GM23248 (cell line): ENCODE measurements around the gene C17orf50. TPM values are rescaled to one million over a fixed set of nuclear protein-coding genes. Genes with fewer than 3 reads are reported as not detected.

Source experiments
- DNase-seq: peaks from one replicate; pipeline ENCODE4 v3.0.0-alpha.2; 2015
- H2AFZ ChIP-seq: fragments of 200-600 bp; sonication (generic); 2 replicates; pipeline ENCODE4 v1.6.1; 2016; ENCODE audit warnings: antibody characterized with exemption
- H3F3A ChIP-seq: fragments of 200-600 bp; sonication (generic); 2 replicates; pipeline ENCODE4 v1.6.1; 2016; ENCODE audit warnings: mild to moderate bottlenecking, antibody characterized with exemption, mixed run types; ENCODE audit not compliant: insufficient read depth
- H3K27ac ChIP-seq: fragments of 200-600 bp; sonication (generic); 2 replicates; pipeline ENCODE4 v1.5.1; 2016; ENCODE audit warnings: mild to moderate bottlenecking
- H3K27me3 ChIP-seq: fragments of 200-600 bp; sonication (generic); replicated peaks from 2 replicates; pipeline ENCODE4 v1.6.1; 2016; ENCODE audit warnings: mild to moderate bottlenecking; ENCODE audit not compliant: insufficient read depth
- H3K36me3 ChIP-seq: fragments of 200-600 bp; sonication (generic); 2 replicates; pipeline ENCODE4 v1.6.1; 2016; ENCODE audit warnings: low read depth, mild to moderate bottlenecking
- H3K4me1 ChIP-seq: fragments of 200-600 bp; sonication (generic); 2 replicates; pipeline ENCODE4 v1.6.1; 2016; ENCODE audit warnings: mild to moderate bottlenecking; ENCODE audit not compliant: insufficient read depth
- H3K4me2 ChIP-seq: fragments of 200-600 bp; sonication (generic); one replicate; pipeline ENCODE4 v1.6.1; 2016; ENCODE audit warnings: mild to moderate bottlenecking; ENCODE audit not compliant: unreplicated experiment
- H3K4me3 ChIP-seq: fragments of 200-600 bp; sonication (generic); 2 replicates; pipeline ENCODE4 v1.5.1; 2016; ENCODE audit warnings: mild to moderate bottlenecking
- H3K79me2 ChIP-seq: fragments of 200-600 bp; sonication (generic); 2 replicates; pipeline ENCODE4 v1.6.1; 2016; ENCODE audit warnings: mild to moderate bottlenecking; ENCODE audit not compliant: insufficient read depth
- H3K9ac ChIP-seq: fragments of 200-600 bp; sonication (generic); 2 replicates; pipeline ENCODE4 v1.6.1; 2016; ENCODE audit warnings: mild to moderate bottlenecking
- H3K9me2 ChIP-seq: fragments of 200-600 bp; sonication (generic); 2 replicates; pipeline ENCODE4 v1.6.1; 2016; ENCODE audit warnings: mixed run types, mild to moderate bottlenecking, moderate library complexity; ENCODE audit not compliant: insufficient read depth
- H3K9me3 ChIP-seq: fragments of 200-600 bp; sonication (generic); one replicate; pipeline ENCODE4 v1.6.1; 2017; ENCODE audit warnings: low read depth
- H4K20me1 ChIP-seq: fragments of 200-600 bp; sonication (generic); 2 replicates; pipeline ENCODE4 v1.6.0; 2016; ENCODE audit not compliant: insufficient read depth
- EZH2 ChIP-seq: fragments of 200-600 bp; sonication (generic); IDR thresholded peaks from 2 replicates; pipeline ENCODE4 v1.6.1; 2018; ENCODE audit warnings: antibody characterized with exemption, mild to moderate bottlenecking; ENCODE audit not compliant: insufficient read depth, poor library complexity, severe bottlenecking
- EZH2phosphoT487 ChIP-seq: fragments of 200-600 bp; sonication (generic); IDR thresholded peaks from 2 replicates; pipeline ENCODE4 v1.6.1; 2018; ENCODE audit warnings: antibody characterized with exemption, moderate library complexity, mild to moderate bottlenecking, low read depth; ENCODE audit not compliant: insufficient read depth
- WGBS, 2 experiments: methylation state at CpG; one replicate each; pipeline ENCODE4 v1.1.6; 2015 to 2017; ENCODE audit warnings: low lambda C conversion rate in 2 of 2, low coverage in 1 of 2; ENCODE audit errors: missing lambda C conversion rate in 2 of 2; 5-methylcytosine and 5-hydroxymethylcytosine counted together
- in situ Hi-C: fragments of 300-500 bp; cut with MboI; formaldehyde crosslinking; loops from 2 replicates; pipeline ENCODE4 v1.15.0; 2020
- polyA plus RNA-seq: library from polyadenylated mRNA; unstranded; fragments of >200 nt; fragmentation: Nextera tagmentation; extraction: Ambion mirVana; gene quantifications from 2 replicates; pipeline ENCODE4 v1.2.1, GENCODE V29; 2016
- total RNA-seq: library from RNA; depleted of rRNA; stranded (reverse); fragments of >200 nt; shearing (Covaris generic); gene quantifications from 2 replicates; pipeline ENCODE4 v1.2.3, GENCODE V29; 2014

Gene C17orf50
- total and polyA plus RNA-seq, 2 experiments from 2014 or later: not detected

GRCh38 chr17:35727635-35728034 is 33.1 kb upstream of the C17orf50 start:
- TF ChIP-seq EZH2: no peak
- no peak for TF ChIP-seq EZH2phosphoT487
- Histone ChIP-seq H3K9ac (no peak overlapping the region), H3F3A (peaks cover 11% of the 10 kb centered on the region; the same call in 1 of the 2 replicates), H3K27me3 (no peaks in the 10 kb centered on the region), H3K27ac (no peak overlapping the region), H2AFZ (no peak overlapping the region), H3K4me2 (no peak overlapping the region), H3K9me2 (no peaks in the 10 kb centered on the region), H3K36me3 (peaks cover 23% of the 10 kb centered on the region), H3K4me3 (no peak overlapping the region), H3K9me3 (no peaks in the 10 kb centered on the region), H4K20me1 (no peaks in the 10 kb centered on the region), H3K4me1 (peaks cover 22% of the 10 kb centered on the region), H3K79me2 (no peaks in the 10 kb centered on the region)
- in situ Hi-C loops: no loop called here
- 88 to 89% methylated on average over 5 of the region's 5 CpGs for WGBS, 2 experiments
- no peak for DNase-seq

GRCh38 chr17:35728551-35728950 is 32.1 kb upstream of the C17orf50 start:
- no peak for DNase-seq
- Histone ChIP-seq H3K4me1 (peaks cover 22% of the 10 kb centered on the region), H3F3A (peaks cover 11% of the 10 kb centered on the region; the same call in 1 of the 2 replicates), H3K4me2 (no peak overlapping the region), H2AFZ (no peak overlapping the region), H4K20me1 (no peaks in the 10 kb centered on the region), H3K4me3 (no peak overlapping the region), H3K9me2 (no peaks in the 10 kb centered on the region), H3K79me2 (no peaks in the 10 kb centered on the region), H3K9ac (no peak overlapping the region), H3K36me3 (peaks cover 17% of the 10 kb centered on the region; the same call in 1 of the 2 replicates), H3K27me3 (no peaks in the 10 kb centered on the region), H3K27ac (no peak overlapping the region), H3K9me3 (no peaks in the 10 kb centered on the region)
- 69 to 70% methylated on average over 3 of the region's 3 CpGs for WGBS, 2 experiments
- in situ Hi-C loops: no loop called here
- no peak for TF ChIP-seq EZH2phosphoT487
- no peak for TF ChIP-seq EZH2

GRCh38 chr17:35729405-35729833 is 31.3 kb upstream of the C17orf50 start:
- H3K79me2 ChIP-seq: no peaks in the 10 kb centered on the region
- 72 to 76% methylated on average over 4 of the region's 4 CpGs for WGBS, 2 experiments
- no peaks in the 10 kb centered on the region for H4K20me1 ChIP-seq
- no peak for DNase-seq
- H2AFZ ChIP-seq: no peak overlapping the region
- H3K4me2 ChIP-seq: no peak overlapping the region
- no peaks in the 10 kb centered on the region for H3K9me2 ChIP-seq
- no peaks in the 10 kb centered on the region for H3K9me3 ChIP-seq
- peaks cover 22% of the 10 kb centered on the region for H3K4me1 ChIP-seq
- in situ Hi-C loops: no loop called here
- no peak overlapping the region for H3K9ac ChIP-seq
- H3K27me3 ChIP-seq: no peaks in the 10 kb centered on the region
- peaks cover 11% of the 10 kb centered on the region; the same call in 1 of the 2 replicates for H3F3A ChIP-seq
- no peak overlapping the region for H3K4me3 ChIP-seq
- no peak overlapping the region for H3K27ac ChIP-seq
- no peak for TF ChIP-seq EZH2
- TF ChIP-seq EZH2phosphoT487: no peak
- peaks cover 8% of the 10 kb centered on the region; the same call in 1 of the 2 replicates for H3K36me3 ChIP-seq

- 65% methylated on average over 10 of the region's 10 CpGs for WGBS, 2 experiments
- Histone ChIP-seq H2AFZ (no peak overlapping the region), H4K20me1 (no peaks in the 10 kb centered on the region), H3K4me2 (peak overlapping the region; percentile 85), H3K9me3 (no peaks in the 10 kb centered on the region), H3K9ac (no peak overlapping the region), H3K27ac (no peak overlapping the region), H3K36me3 (no peaks in the 10 kb centered on the region), H3K79me2 (no peaks in the 10 kb centered on the region), H3K4me1 (peaks cover 22% of the 10 kb centered on the region), H3K9me2 (no peaks in the 10 kb centered on the region), H3K4me3 (no peak overlapping the region), H3K27me3 (no peaks in the 10 kb centered on the region), H3F3A (peaks cover 11% of the 10 kb centered on the region; the same call in 1 of the 2 replicates)
- in situ Hi-C loops: no loop called here
- DNase-seq: peak; percentile 37
- no peak for TF ChIP-seq EZH2phosphoT487
- no peak for TF ChIP-seq EZH2
Observed at GRCh38 chr17:35730400-35731005, 30.2 kb upstream of the C17orf50 start.
